NT2/D1 (cell line): ENCODE results near the gene TMEM165.

ENCODE experiments used
- SUZ12 ChIP-seq: IDR thresholded peaks from 2 replicates; pipeline ENCODE4 v1.6.1; 2011; ENCODE audit not compliant: insufficient read length, insufficient read depth; ENCODE audit errors: extremely low read depth
- YY1 ChIP-seq: IDR thresholded peaks from 2 replicates; pipeline ENCODE4 v1.6.1; 2011; ENCODE audit not compliant: insufficient read length, insufficient read depth
- ZNF274 ChIP-seq: IDR thresholded peaks from 2 replicates; pipeline ENCODE4 v1.6.1; 2011; ENCODE audit warnings: mild to moderate bottlenecking, low read depth, low read length

- TF ChIP-seq SUZ12 (no peak), YY1 (no peak), ZNF274 (no peak)
Measured at GRCh38 chr4:55386840-55387239, 8.9 kb upstream of the TMEM165 start.
